Breast epithelium (tissue), 4 donors: ENCODE results near the gene C21orf91. TPM values are rescaled to one million over a fixed set of nuclear protein-coding genes. Genes with fewer than 3 reads are reported as not detected.
A peak's percentile ranks its signal among the peaks of the same experiment; 100 is the strongest.

Experiments
- DNase-seq, 2 donors: peaks; one replicate each; pipeline ENCODE4 v3.0.0-alpha.2; 2019; ENCODE audit warnings: low spot score in 2 of 2
- H3K27ac ChIP-seq, 2 donors: fragments of 200-600 bp; sonication (generic) in 1 of 2; one replicate each; pipeline ENCODE4 v1.5.1; 2016 to 2019; ENCODE audit warnings: mild to moderate bottlenecking in 1 of 2
- H3K27me3 ChIP-seq, 2 donors: fragments of 200-600 bp; sonication (generic) in 1 of 2; one replicate each; pipeline versions ENCODE4 v1.5.1 to v1.6.0; 2017 to 2019; ENCODE audit warnings: control low read depth in 1 of 2, mild to moderate bottlenecking in 1 of 2
- H3K36me3 ChIP-seq: fragments of 200-600 bp; one replicate; pipeline ENCODE4 v1.5.1; 2019
- H3K4me1 ChIP-seq, 2 donors: fragments of 200-600 bp; sonication (generic); one replicate each; pipeline ENCODE4 v1.5.1; 2016 to 2019; ENCODE audit warnings: control low read depth in 1 of 2
- H3K4me3 ChIP-seq, 3 donors: fragments of 200-600 bp; sonication (generic); 1 replicate in 2 of 3; 2 replicates in 1 of 3; pipeline ENCODE4 v1.5.1; 2016 to 2019; ENCODE audit warnings: mild to moderate bottlenecking in 3 of 3, moderate library complexity in 2 of 3
- H3K9me3 ChIP-seq, 2 donors: fragments of 200-600 bp; sonication (generic) in 1 of 2; one replicate each; pipeline ENCODE4 v1.5.1; 2016 to 2019; ENCODE audit warnings: control low read depth in 1 of 2
- POLR2A ChIP-seq: fragments of 450-650 bp; IDR thresholded peaks from one replicate; pipeline ENCODE4 v1.6.1; 2016; ENCODE audit warnings: antibody characterized with exemption, mild to moderate bottlenecking, moderate library complexity
- POLR2AphosphoS5 ChIP-seq, 3 donors: sonication (generic); formaldehyde crosslinking; IDR thresholded peaks; one replicate each; pipeline ENCODE4 v1.6.1; 2017; ENCODE audit warnings: antibody characterized with exemption in 3 of 3
- intact Hi-C: fragments of 100-400 bp; cut with DNase I; formaldehyde crosslinking; loops from one replicate; pipeline ENCODE4 v1.15.1; 2023; ENCODE audit warnings: low total_unique reads
- total RNA-seq, 3 donors: library from RNA; depleted of rRNA; stranded (reverse); fragments of >200 nt; gene quantifications; one replicate each; pipeline ENCODE4 v1.1.0, GENCODE V29; 2016
- TF ChIP-seq, protein P1 (sequence below), 3 donors: fragments of 450-650 bp; IDR thresholded peaks; one replicate each; pipeline ENCODE4 v1.5.1; 2016 to 2017; ENCODE audit warnings: antibody characterized with exemption in 3 of 3, mild to moderate bottlenecking in 3 of 3, moderate library complexity in 3 of 3

The C21orf91 gene
- total RNA-seq, 3 donors from 2014 or later = 7.5 to 14.8 (median 9.8) TPM

DNA sequence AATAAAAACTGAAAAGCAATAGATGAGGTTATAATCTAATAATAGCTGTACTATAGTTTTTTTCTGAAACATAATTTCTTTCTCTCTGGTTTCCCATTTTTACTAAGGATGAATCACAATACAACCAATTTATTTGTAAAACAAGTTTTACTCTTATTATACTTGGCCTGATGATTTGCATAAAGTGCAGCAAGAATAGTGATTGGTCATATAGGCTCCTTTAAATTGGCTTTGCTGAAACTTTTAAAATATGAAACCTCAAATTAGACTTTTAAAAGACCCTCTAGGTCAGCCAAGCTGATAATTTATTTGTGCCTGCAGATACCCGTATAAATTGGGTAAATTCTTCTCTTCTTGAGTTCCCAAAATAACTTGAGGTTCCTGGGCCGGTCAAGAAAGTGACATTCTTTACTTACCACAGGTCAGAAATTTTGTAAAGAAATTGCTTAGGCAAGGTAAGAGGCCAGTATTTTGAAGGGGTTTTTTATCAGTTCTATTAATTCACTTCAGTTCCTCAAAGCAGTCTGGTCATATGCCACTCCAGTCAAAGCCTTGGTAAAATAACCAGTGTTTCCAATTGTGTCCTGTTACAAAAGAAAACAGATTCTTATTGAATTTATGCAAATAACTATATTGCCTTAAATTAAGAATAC lies 76.1 kb downstream of the C21orf91 start:
- Histone ChIP-seq H3K4me1 (no peaks in the 10 kb centered on the region), H3K36me3 (no peaks in the 10 kb centered on the region), H3K27me3 (no peaks in the 10 kb centered on the region), H3K4me3 (no peak overlapping the region), H3K27ac (peak overlapping the region in 1 of 2 donors; percentile 53), H3K9me3 (peaks cover 9% of the 10 kb centered on the region in 2 donors)
- DNase-seq = no peak
- intact Hi-C loops = no loop called here
- TF ChIP-seq POLR2AphosphoS5 (IDR thresholded peaks at IDR 0.05) = no peak
- TF ChIP-seq POLR2A = no peak
- TF ChIP-seq, protein P1, sequence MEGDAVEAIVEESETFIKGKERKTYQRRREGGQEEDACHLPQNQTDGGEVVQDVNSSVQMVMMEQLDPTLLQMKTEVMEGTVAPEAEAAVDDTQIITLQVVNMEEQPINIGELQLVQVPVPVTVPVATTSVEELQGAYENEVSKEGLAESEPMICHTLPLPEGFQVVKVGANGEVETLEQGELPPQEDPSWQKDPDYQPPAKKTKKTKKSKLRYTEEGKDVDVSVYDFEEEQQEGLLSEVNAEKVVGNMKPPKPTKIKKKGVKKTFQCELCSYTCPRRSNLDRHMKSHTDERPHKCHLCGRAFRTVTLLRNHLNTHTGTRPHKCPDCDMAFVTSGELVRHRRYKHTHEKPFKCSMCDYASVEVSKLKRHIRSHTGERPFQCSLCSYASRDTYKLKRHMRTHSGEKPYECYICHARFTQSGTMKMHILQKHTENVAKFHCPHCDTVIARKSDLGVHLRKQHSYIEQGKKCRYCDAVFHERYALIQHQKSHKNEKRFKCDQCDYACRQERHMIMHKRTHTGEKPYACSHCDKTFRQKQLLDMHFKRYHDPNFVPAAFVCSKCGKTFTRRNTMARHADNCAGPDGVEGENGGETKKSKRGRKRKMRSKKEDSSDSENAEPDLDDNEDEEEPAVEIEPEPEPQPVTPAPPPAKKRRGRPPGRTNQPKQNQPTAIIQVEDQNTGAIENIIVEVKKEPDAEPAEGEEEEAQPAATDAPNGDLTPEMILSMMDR (IDR thresholded peaks at IDR 0.05) = no peak

DNA sequence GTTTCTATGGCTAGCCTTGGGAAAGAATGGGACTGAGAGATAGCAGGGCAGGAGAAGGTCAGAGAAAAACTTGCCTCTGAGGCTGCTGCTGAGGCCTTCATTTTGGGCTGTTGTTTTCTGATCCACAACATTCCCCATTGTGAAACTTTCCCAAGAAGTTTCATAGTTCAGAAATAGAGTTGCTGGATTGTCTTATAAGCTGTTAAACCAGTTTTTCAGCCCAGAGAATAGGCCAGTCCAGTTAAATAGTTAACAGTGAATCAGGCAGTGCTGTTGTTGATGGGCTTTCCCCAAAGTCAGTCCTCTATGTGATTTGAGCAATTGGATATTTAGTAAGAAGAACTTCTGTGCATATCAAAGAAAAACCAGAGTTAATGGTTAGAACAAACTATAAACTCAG lies 77.0 kb downstream of the C21orf91 start:
- Histone ChIP-seq H3K27me3 (no peaks in the 10 kb centered on the region), H3K4me1 (no peaks in the 10 kb centered on the region), H3K36me3 (no peaks in the 10 kb centered on the region), H3K4me3 (no peak overlapping the region), H3K9me3 (peaks cover 9% of the 10 kb centered on the region in 2 donors), H3K27ac (peak overlapping the region; percentile 53 to 60)
- intact Hi-C loops = no loop called here
- no peak for DNase-seq
- TF ChIP-seq, protein P1 (IDR thresholded peaks at IDR 0.05) = no peak
- TF ChIP-seq POLR2AphosphoS5 (IDR thresholded peaks at IDR 0.05) (no peak), POLR2A (no peak)

Other genes starting within 250 kb of the C21orf91 start
- gene BTG3, start 206.5 kb downstream of the C21orf91 start, total RNA-seq = 10 to 100 TPM; 34.1 to 60.0 (median 55.6) TPM